ENCODE data around the gene RAE1. TPM values are rescaled to one million over a fixed set of nuclear protein-coding genes. Genes with fewer than 3 reads are reported as not detected.

The RAE1 gene
- polyA plus RNA-seq, 2 donors = 8.6 to 25.0 TPM

DNA sequence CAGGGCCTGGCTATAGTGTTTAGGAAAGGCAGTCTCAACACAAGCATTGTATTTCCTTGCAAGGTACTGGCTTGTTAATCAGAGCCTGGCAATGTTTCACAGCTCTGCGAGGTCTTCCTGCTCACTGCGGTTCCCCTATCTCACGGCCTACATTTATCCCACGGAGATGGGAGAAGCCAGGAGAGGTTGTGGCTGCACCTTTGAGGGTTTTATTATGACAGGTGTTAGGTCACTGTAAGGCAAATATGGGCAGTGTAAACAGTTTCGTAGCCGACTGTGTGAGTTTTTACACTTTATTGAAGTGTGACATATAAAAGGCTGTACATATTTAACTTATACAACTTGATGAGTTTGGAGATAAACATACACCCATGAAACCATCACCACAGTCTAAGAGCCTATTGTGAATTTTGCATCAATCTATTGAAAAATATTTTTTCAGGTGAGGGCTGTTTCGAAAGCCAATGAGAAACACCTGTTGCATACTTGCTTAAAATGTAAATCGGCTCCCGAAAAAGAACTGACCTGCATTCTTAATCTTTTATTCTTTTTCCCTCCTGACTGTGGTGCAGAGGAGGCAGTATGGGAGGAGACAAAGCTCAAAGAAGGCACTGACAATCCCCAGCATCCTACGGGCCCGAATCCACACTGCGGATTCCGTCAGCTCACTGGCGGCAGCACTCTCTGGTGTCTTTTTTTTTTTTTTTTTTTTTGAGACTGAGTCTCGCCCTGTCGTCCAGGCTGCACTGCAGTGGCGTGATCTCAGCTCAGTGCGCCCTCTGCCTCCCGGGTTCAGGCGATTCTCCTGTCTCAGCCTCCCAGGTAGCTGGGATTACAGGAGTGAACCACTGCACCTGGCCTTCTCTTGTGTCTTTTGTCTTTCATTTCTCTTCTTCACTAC is 32.6 kb downstream of the RAE1 start:
- WGBS, 2 donors = 84 to 87% methylated on average over 20 of the region's 20 CpGs
- Histone ChIP-seq H3K27me3 (ENCODE audit: control insufficient read depth in 1 of 2, insufficient read depth in 2 of 2, low read length in 2 of 2) (no peaks in the 10 kb centered on the region), H3K27ac (ENCODE audit: low read depth in 2 of 2, low read length in 1 of 2) (no peak overlapping the region), H3K4me1 (ENCODE audit: control insufficient read depth in 2 of 2, insufficient read depth in 2 of 2, low read length in 1 of 2) (peaks cover 0 to 2% of the 10 kb centered on the region in 2 donors), H3K36me3 (ENCODE audit: control insufficient read depth in 2 of 2, insufficient read depth in 2 of 2, low read length in 1 of 2) (peaks cover 0 to 6% of the 10 kb centered on the region in 2 donors), H3K4me3 (ENCODE audit: low read depth in 1 of 2, low read length in 2 of 2) (no peak overlapping the region), H3K9me3 (ENCODE audit: control insufficient read depth in 2 of 2, insufficient read depth in 1 of 2, low read depth in 1 of 2, low read length in 1 of 2) (no peaks in the 10 kb centered on the region)

DNA sequence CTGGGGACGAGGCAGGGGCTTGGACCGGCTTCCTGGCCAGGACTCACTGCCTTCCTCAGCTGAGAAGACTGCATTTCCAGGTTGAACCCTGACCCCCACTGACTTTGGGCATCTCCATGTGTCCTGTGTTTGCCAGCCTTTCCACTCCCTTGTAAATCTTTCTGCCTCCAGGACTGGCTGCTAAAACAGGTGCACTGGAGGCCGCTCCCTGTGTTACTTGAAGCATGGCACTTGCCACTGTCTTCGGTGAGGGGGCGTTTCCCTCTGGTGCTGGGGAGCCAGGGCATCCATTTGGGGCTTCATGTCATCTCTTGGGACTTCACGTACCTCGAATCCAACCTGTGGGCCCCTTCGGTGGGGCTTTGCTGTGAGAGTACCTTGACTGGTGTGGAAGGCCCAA is 33.4 kb downstream of the RAE1 start:
- Histone ChIP-seq H3K27ac (ENCODE audit: low read depth in 2 of 2, low read length in 1 of 2) (no peak overlapping the region), H3K27me3 (ENCODE audit: control insufficient read depth in 1 of 2, insufficient read depth in 2 of 2, low read length in 2 of 2) (no peaks in the 10 kb centered on the region)
- 91 to 93% methylated on average over 8 of the region's 8 CpGs for WGBS, 2 donors

DNA sequence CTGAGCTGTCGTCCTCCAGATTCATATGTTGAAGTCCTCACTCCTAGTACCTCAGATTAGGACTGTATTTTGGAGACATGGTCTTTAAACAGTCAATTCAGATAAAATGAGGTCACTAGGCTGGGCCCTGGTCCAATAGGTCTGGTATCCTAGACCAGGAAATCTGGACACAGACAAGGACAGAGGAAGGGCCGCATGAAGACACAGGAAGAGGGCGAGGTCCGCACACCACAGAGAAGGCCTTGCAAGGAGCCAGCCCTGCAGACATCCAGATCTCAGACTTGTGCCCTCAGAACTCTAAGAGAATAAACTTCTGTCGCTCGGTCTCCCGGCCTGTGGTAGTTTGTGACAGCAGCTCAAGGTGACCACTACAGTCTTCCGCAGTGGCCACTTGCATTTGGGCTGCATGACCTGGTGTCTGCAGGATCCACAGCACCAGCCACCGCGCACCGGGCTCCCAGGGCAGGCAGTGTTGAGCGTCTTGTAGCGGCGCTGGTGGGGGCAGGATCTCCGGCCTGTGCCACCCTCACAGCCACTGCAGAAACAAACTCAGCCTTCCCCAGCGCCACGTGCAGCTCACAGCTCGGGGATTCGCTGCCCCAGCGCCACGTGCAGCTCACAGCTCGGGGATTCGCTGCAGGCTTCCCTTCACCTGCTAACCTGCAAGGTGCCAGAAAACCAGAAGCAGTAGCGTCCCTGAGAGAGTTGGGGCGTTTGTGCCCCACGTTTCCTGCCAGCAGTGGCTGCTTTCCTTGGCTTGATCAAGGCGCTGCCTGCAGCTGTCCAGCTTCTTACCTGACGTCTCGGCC is 34.1 kb downstream of the RAE1 start:
- Histone ChIP-seq H3K36me3 (ENCODE audit: control insufficient read depth in 2 of 2, insufficient read depth in 2 of 2, low read length in 1 of 2) (peaks cover 0 to 6% of the 10 kb centered on the region in 2 donors), H3K4me3 (ENCODE audit: low read depth in 1 of 2, low read length in 2 of 2) (no peak overlapping the region), H3K27ac (ENCODE audit: low read depth in 2 of 2, low read length in 1 of 2) (no peak overlapping the region), H3K9me3 (ENCODE audit: control insufficient read depth in 2 of 2, insufficient read depth in 1 of 2, low read depth in 1 of 2, low read length in 1 of 2) (no peaks in the 10 kb centered on the region), H3K27me3 (ENCODE audit: control insufficient read depth in 1 of 2, insufficient read depth in 2 of 2, low read length in 2 of 2) (no peaks in the 10 kb centered on the region), H3K4me1 (ENCODE audit: control insufficient read depth in 2 of 2, insufficient read depth in 2 of 2, low read length in 1 of 2) (peaks cover 6 to 7% of the 10 kb centered on the region in 2 donors)
- 86 to 90% methylated on average over 29 of the region's 29 CpGs for WGBS, 2 donors

More for the DNA sequence above, 33.4 kb downstream of the RAE1 start:
- H3K4me3 ChIP-seq (ENCODE audit: low read depth in 1 of 2, low read length in 2 of 2) = no peak overlapping the region
- no peaks in the 10 kb centered on the region for H3K9me3 ChIP-seq (ENCODE audit: control insufficient read depth in 2 of 2, insufficient read depth in 1 of 2, low read depth in 1 of 2, low read length in 1 of 2)
- peaks cover 0 to 6% of the 10 kb centered on the region in 2 donors for H3K36me3 ChIP-seq (ENCODE audit: control insufficient read depth in 2 of 2, insufficient read depth in 2 of 2, low read length in 1 of 2)
- H3K4me1 ChIP-seq (ENCODE audit: control insufficient read depth in 2 of 2, insufficient read depth in 2 of 2, low read length in 1 of 2) = peaks cover 0 to 2% of the 10 kb centered on the region in 2 donors

DNA sequence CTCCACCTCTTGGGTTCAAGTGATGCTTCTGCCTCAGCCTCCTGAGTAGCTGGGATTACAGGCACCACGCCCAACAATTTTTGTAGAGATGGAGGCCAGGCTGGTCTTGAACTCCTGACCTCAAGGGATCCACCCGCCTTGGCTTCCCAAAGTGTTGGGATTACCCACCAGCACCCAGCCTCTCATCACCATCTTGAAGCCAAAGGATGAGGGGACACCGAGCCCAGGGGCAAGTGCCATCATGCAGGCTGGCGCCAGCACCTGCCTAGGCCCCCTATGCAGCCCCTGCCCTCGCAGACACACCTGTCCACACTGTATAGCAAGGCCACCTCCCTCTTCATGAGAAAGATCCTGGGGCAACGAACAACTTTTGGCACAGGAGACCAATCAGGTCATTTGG is 34.9 kb downstream of the RAE1 start:
- no peak overlapping the region for H3K27ac ChIP-seq (ENCODE audit: low read depth in 2 of 2, low read length in 1 of 2)
- 92 to 96% methylated on average over 6 of the region's 6 CpGs for WGBS, 2 donors
- no peaks in the 10 kb centered on the region for H3K27me3 ChIP-seq (ENCODE audit: control insufficient read depth in 1 of 2, insufficient read depth in 2 of 2, low read length in 2 of 2)
- peaks cover 7% of the 10 kb centered on the region in 2 donors for H3K4me1 ChIP-seq (ENCODE audit: control insufficient read depth in 2 of 2, insufficient read depth in 2 of 2, low read length in 1 of 2)
- no peaks in the 10 kb centered on the region for H3K9me3 ChIP-seq (ENCODE audit: control insufficient read depth in 2 of 2, insufficient read depth in 1 of 2, low read depth in 1 of 2, low read length in 1 of 2)
- peaks cover 0 to 4% of the 10 kb centered on the region in 2 donors for H3K36me3 ChIP-seq (ENCODE audit: control insufficient read depth in 2 of 2, insufficient read depth in 2 of 2, low read length in 1 of 2)
- no peak overlapping the region for H3K4me3 ChIP-seq (ENCODE audit: low read depth in 1 of 2, low read length in 2 of 2)

DNA sequence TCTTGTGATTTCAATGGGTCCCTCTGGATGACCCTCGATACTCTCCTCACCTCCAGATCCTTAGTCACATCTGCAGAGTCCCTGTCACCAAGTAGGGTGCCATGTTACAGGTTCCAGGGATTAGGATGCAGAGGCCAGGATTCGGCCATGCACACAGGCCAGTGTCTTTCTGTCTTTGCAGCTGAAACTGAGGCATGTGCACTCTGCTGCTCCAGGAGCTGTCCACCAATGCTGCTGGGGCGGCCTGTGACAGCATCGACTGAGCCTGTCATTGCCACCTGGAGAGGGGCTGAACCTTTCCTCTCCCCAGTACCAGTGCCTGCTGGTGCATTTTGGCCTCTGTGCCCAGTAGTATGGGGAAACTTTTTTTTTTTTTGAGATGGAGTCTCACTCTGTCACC is 35.7 kb downstream of the RAE1 start:
- WGBS, 2 donors = 93 to 96% methylated on average over 4 of the region's 4 CpGs

DNA sequence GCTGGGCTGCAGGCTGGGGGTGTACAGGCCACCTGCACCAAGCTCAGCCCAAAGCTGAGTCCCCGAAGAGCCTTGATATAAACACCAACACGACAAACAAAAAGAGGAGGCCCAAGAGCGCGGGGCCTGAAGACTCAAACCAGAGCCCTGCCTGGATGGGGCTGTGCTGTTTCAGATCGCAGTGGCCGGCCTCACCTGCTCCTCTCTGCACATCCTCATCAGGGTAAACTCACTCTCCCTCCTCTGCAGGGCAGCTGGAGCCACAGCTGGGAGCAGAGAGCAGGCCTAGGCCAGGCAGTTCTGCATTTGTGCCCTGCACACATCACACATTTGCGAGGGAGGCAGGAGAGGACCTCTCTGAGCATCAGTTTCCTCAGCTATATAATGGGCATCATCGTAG is 36.4 kb downstream of the RAE1 start:
- no peak overlapping the region for H3K27ac ChIP-seq (ENCODE audit: low read depth in 2 of 2, low read length in 1 of 2)
- no peaks in the 10 kb centered on the region for H3K9me3 ChIP-seq (ENCODE audit: control insufficient read depth in 2 of 2, insufficient read depth in 1 of 2, low read depth in 1 of 2, low read length in 1 of 2)
- 89 to 93% methylated on average over 8 of the region's 8 CpGs for WGBS, 2 donors
- H3K4me1 ChIP-seq (ENCODE audit: control insufficient read depth in 2 of 2, insufficient read depth in 2 of 2, low read length in 1 of 2) = peaks cover 7 to 8% of the 10 kb centered on the region in 2 donors
- H3K4me3 ChIP-seq (ENCODE audit: low read depth in 1 of 2, low read length in 2 of 2) = no peak overlapping the region
- peaks cover 0 to 4% of the 10 kb centered on the region in 2 donors for H3K36me3 ChIP-seq (ENCODE audit: control insufficient read depth in 2 of 2, insufficient read depth in 2 of 2, low read length in 1 of 2)
- H3K27me3 ChIP-seq (ENCODE audit: control insufficient read depth in 1 of 2, insufficient read depth in 2 of 2, low read length in 2 of 2) = no peaks in the 10 kb centered on the region

More for the DNA sequence above, 35.7 kb downstream of the RAE1 start:
- no peak overlapping the region for H3K27ac ChIP-seq (ENCODE audit: low read depth in 2 of 2, low read length in 1 of 2)
- H3K36me3 ChIP-seq (ENCODE audit: control insufficient read depth in 2 of 2, insufficient read depth in 2 of 2, low read length in 1 of 2) = peaks cover 0 to 4% of the 10 kb centered on the region in 2 donors
- no peaks in the 10 kb centered on the region for H3K27me3 ChIP-seq (ENCODE audit: control insufficient read depth in 1 of 2, insufficient read depth in 2 of 2, low read length in 2 of 2)
- peaks cover 7% of the 10 kb centered on the region in 2 donors for H3K4me1 ChIP-seq (ENCODE audit: control insufficient read depth in 2 of 2, insufficient read depth in 2 of 2, low read length in 1 of 2)
- no peaks in the 10 kb centered on the region for H3K9me3 ChIP-seq (ENCODE audit: control insufficient read depth in 2 of 2, insufficient read depth in 1 of 2, low read depth in 1 of 2, low read length in 1 of 2)
- no peak overlapping the region for H3K4me3 ChIP-seq (ENCODE audit: low read depth in 1 of 2, low read length in 2 of 2)

DNA sequence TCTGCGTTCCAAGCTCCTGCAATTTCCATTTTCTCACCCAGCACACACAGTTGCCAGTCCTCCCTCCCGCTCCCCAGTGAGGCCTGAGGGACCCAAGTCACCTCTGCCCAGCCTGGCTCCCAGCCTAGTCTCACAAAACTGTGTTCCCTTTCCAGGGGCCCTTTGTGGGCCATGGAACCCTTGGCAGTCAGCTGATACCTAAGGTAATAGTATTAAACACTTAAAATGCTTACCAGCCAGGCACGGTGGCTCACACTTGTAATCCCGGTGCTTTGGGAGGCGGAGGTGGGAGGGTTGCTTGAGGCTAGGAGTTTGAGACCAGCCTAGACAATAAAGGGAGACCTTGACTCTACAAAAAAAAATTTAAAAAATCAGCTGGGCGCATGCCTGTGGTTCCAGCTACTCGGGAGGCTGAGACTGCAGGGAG is 36.9 kb downstream of the RAE1 start:
- Histone ChIP-seq H3K36me3 (ENCODE audit: control insufficient read depth in 2 of 2, insufficient read depth in 2 of 2, low read length in 1 of 2) (peaks cover 2 to 4% of the 10 kb centered on the region in 2 donors), H3K4me3 (ENCODE audit: low read depth in 1 of 2, low read length in 2 of 2) (no peak overlapping the region), H3K27ac (ENCODE audit: low read depth in 2 of 2, low read length in 1 of 2) (no peak overlapping the region), H3K9me3 (ENCODE audit: control insufficient read depth in 2 of 2, insufficient read depth in 1 of 2, low read depth in 1 of 2, low read length in 1 of 2) (no peaks in the 10 kb centered on the region), H3K4me1 (ENCODE audit: control insufficient read depth in 2 of 2, insufficient read depth in 2 of 2, low read length in 1 of 2) (peaks cover 7 to 11% of the 10 kb centered on the region in 2 donors), H3K27me3 (ENCODE audit: control insufficient read depth in 1 of 2, insufficient read depth in 2 of 2, low read length in 2 of 2) (no peaks in the 10 kb centered on the region)
- 73 to 79% methylated on average over 7 of the region's 7 CpGs for WGBS, 2 donors

DNA sequence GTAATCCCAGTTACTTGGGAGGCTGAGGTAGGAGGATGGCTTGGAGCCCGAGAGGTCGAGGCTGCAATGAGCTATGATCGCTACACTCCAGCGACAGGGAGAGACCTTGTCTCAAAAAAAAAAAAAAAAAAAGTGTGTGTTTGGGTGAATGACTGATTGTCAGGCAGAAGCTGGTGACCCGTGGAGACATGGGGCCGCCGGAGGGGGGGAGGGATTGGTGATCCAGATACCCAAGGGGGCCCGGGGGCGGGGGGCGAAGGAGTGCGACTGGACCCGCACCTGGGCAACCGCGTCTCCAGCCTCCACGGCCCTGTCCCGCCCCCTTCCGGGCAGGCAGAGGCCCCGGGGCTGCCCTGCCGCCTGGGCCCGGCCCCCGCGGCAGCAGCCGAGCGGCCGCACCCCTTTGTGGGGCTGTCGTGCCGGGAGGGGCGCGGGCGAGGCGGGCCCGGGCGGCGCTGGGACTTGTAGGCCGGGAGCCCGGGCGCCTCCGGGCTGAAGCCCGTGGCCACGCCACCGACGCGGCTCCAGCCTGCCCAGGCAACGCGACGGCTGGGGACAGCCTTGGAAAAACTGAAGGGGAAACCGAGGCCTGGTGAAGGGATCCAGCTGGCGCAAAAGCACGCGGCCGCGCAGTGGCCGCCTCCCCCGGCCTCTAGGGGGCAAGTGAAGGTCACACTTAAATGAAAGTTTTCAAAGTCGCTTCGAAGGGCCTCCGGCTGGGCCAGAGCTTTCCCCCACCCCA is 38.1 kb downstream of the RAE1 start:
- H3K4me3 ChIP-seq (ENCODE audit: low read depth in 1 of 2, low read length in 2 of 2) = peak overlapping the region; percentile 28 to 35
- 5 to 6% methylated on average over 39 to 57 of the region's 57 CpGs for WGBS, 2 donors
- no peaks in the 10 kb centered on the region for H3K9me3 ChIP-seq (ENCODE audit: control insufficient read depth in 2 of 2, insufficient read depth in 1 of 2, low read depth in 1 of 2, low read length in 1 of 2)
- H3K27ac ChIP-seq (ENCODE audit: low read depth in 2 of 2, low read length in 1 of 2) = peak overlapping the region; percentile 68 to 79
- H3K27me3 ChIP-seq (ENCODE audit: control insufficient read depth in 1 of 2, insufficient read depth in 2 of 2, low read length in 2 of 2) = no peaks in the 10 kb centered on the region
- H3K36me3 ChIP-seq (ENCODE audit: control insufficient read depth in 2 of 2, insufficient read depth in 2 of 2, low read length in 1 of 2) = peaks cover 6% of the 10 kb centered on the region in 2 donors
- peaks cover 7 to 21% of the 10 kb centered on the region in 2 donors for H3K4me1 ChIP-seq (ENCODE audit: control insufficient read depth in 2 of 2, insufficient read depth in 2 of 2, low read length in 1 of 2)

All from esophagus (tissue), 2 donors.